ENCODE data around the gene C11orf65.
"Not testable (repeated sequence)": the region's sequence is repeated elsewhere in the genome, so short reads cannot be mapped to it uniquely, and the experiment has no call there.

Gene C11orf65

GRCh38 chr11:108468478-108468864 is 1.1 kb upstream of the C11orf65 start:
- no peak for DNase-seq

- no peak for DNase-seq
These were observed 924 bp downstream of the C11orf65 start for GRCh38 chr11:108466405-108466804.

GRCh38 chr11:108453207-108453835 is 14.0 kb downstream of the C11orf65 start:
- DNase-seq = no peak

GRCh38 chr11:108441445-108441844 is 25.9 kb downstream of the C11orf65 start:
- not testable (repeated sequence) for DNase-seq

- no peak for DNase-seq
These were observed 30.7 kb downstream of the C11orf65 start for GRCh38 chr11:108436594-108436993.

GRCh38 chr11:108435066-108435465 is 32.3 kb downstream of the C11orf65 start:
- DNase-seq = no peak

GRCh38 chr11:108432783-108433182 is 34.5 kb downstream of the C11orf65 start:
- DNase-seq = no peak

- DNase-seq = no peak
These were observed 35.3 kb downstream of the C11orf65 start for GRCh38 chr11:108431997-108432396.

GRCh38 chr11:108431370-108431769 is 36.0 kb downstream of the C11orf65 start:
- no peak for DNase-seq

- not testable (repeated sequence) for DNase-seq
These were observed 49.8 kb downstream of the C11orf65 start for GRCh38 chr11:108417551-108417950.

- DNase-seq = no peak
These were observed 52.4 kb downstream of the C11orf65 start for GRCh38 chr11:108414958-108415357.

GRCh38 chr11:108405706-108406105 is 61.6 kb downstream of the C11orf65 start:
- DNase-seq = no peak

- no peak for DNase-seq
These were observed 64.3 kb downstream of the C11orf65 start for GRCh38 chr11:108403052-108403451.

- no peak for DNase-seq
These were observed 65.1 kb downstream of the C11orf65 start for GRCh38 chr11:108402241-108402640.

GRCh38 chr11:108398439-108398838 is 68.9 kb downstream of the C11orf65 start:
- DNase-seq = no peak

GRCh38 chr11:108396672-108397071 is 70.7 kb downstream of the C11orf65 start:
- not testable (repeated sequence) for DNase-seq

- no peak for DNase-seq
These were observed 72.5 kb downstream of the C11orf65 start for GRCh38 chr11:108394744-108395284.

- DNase-seq = no peak
These were observed 74.3 kb downstream of the C11orf65 start for GRCh38 chr11:108393046-108393445.

GRCh38 chr11:108392353-108392752 is 75.0 kb downstream of the C11orf65 start:
- no peak for DNase-seq

- no peak for DNase-seq
These were observed 78.8 kb downstream of the C11orf65 start for GRCh38 chr11:108388576-108388975.

GRCh38 chr11:108373505-108373904 is 93.8 kb downstream of the C11orf65 start:
- not testable (repeated sequence) for DNase-seq

GRCh38 chr11:108370990-108371389 is 96.3 kb downstream of the C11orf65 start:
- DNase-seq = no peak

GRCh38 chr11:108370315-108370714 is 97.0 kb downstream of the C11orf65 start:
- DNase-seq = no peak

- no peak for DNase-seq
These were observed 98.3 kb downstream of the C11orf65 start for GRCh38 chr11:108369064-108369463.

- no peak for DNase-seq
These were observed 99.2 kb downstream of the C11orf65 start for GRCh38 chr11:108368134-108368533.

Data from NCI-H1105 (cell line).